RWPE1 (cell line): ENCODE data around the gene ADI1.

Source experiments
- CTCF ChIA-PET: fragments of 350-600 bp; sonication (Branson Sonifier 250); formaldehyde crosslinking; extraction: SDS; loops from one replicate; lab custom pipeline; 2021; lab: Yijun Ruan, JAX
- POLR2A ChIA-PET: fragments of 400-600 bp; formaldehyde crosslinking; extraction: SDS; loops from one replicate; lab custom pipeline; 2020; ENCODE audit warnings: antibody characterized with exemption; ENCODE audit not compliant: low non-redundant PET; lab: Yijun Ruan, JAX
- DNase-seq: peaks from one replicate; pipeline ENCODE4 v3.0.0; 2012; ENCODE audit warnings: low spot score
- H3K27ac ChIP-seq: fragments of 450-650 bp; 2 replicates; pipeline ENCODE4 v1.5.1; 2017
- TF ChIP-seq, protein P1 (sequence below): fragments of 450-650 bp; conservative IDR thresholded peaks from 2 replicates; pipeline ENCODE4 v1.5.1; 2017; ENCODE audit warnings: low read depth, mild to moderate bottlenecking

The ADI1 gene

GRCh38 chr2:3519255-3520205 lies at the start of gene ADI1:
ADI1 (minus strand) TSS chr2:3519531; CDS start chr2:3519487, 44 bp downstream.
- DNase-seq: peak; percentile 68
- ChIA-PET CTCF (interaction anchor here (0.6 to 0.7 kb wide), 2 partner anchors 82 to 212 kb away, joined by 3 read pairs; no protein-coding TSS in a partner anchor), POLR2A (interaction anchor here (0.6 kb wide), 1 partner anchor 9 kb away, joined by 3 read pairs; no protein-coding TSS in a partner anchor)
- peak within 1 kb of the TSS; percentile 95 for H3K27ac ChIP-seq
- TF ChIP-seq, protein P1, sequence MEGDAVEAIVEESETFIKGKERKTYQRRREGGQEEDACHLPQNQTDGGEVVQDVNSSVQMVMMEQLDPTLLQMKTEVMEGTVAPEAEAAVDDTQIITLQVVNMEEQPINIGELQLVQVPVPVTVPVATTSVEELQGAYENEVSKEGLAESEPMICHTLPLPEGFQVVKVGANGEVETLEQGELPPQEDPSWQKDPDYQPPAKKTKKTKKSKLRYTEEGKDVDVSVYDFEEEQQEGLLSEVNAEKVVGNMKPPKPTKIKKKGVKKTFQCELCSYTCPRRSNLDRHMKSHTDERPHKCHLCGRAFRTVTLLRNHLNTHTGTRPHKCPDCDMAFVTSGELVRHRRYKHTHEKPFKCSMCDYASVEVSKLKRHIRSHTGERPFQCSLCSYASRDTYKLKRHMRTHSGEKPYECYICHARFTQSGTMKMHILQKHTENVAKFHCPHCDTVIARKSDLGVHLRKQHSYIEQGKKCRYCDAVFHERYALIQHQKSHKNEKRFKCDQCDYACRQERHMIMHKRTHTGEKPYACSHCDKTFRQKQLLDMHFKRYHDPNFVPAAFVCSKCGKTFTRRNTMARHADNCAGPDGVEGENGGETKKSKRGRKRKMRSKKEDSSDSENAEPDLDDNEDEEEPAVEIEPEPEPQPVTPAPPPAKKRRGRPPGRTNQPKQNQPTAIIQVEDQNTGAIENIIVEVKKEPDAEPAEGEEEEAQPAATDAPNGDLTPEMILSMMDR: no peak

GRCh38 chr2:3566806-3567205 lies 47.5 kb upstream of the ADI1 start:
- ChIA-PET POLR2A (no interaction called here), CTCF (no interaction called here)
- no peak for DNase-seq
- no peak overlapping the region for H3K27ac ChIP-seq
- TF ChIP-seq, protein P1: no peak

DNA sequence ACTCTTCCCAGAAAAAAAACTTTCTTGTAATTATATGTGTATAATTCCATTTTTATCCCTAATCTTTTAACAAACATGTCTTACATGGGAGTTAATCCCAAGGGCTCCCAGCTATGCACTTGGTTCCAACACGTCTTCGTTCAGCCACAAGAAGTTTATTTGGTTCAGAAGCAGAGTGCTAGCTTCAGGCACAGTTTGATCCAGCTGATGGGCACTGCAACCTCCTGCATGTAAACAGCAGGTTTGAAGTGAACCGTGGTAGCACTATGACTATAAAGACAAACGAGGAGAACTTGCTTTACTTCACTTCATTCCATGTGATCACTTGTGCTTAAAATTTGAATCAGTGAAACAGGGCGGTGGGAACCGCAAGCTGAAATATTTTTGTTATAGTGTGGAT lies 45.8 kb upstream of the ADI1 start:
- ChIA-PET CTCF (no interaction called here), POLR2A (no interaction called here)
- no peak for DNase-seq
- TF ChIP-seq, protein P1: no peak
- no peak overlapping the region for H3K27ac ChIP-seq

- POLR2A ChIA-PET: no interaction called here
- no peak overlapping the region for H3K27ac ChIP-seq
These were observed 44.2 kb upstream of the ADI1 start for GRCh38 chr2:3563521-3563976.

DNA sequence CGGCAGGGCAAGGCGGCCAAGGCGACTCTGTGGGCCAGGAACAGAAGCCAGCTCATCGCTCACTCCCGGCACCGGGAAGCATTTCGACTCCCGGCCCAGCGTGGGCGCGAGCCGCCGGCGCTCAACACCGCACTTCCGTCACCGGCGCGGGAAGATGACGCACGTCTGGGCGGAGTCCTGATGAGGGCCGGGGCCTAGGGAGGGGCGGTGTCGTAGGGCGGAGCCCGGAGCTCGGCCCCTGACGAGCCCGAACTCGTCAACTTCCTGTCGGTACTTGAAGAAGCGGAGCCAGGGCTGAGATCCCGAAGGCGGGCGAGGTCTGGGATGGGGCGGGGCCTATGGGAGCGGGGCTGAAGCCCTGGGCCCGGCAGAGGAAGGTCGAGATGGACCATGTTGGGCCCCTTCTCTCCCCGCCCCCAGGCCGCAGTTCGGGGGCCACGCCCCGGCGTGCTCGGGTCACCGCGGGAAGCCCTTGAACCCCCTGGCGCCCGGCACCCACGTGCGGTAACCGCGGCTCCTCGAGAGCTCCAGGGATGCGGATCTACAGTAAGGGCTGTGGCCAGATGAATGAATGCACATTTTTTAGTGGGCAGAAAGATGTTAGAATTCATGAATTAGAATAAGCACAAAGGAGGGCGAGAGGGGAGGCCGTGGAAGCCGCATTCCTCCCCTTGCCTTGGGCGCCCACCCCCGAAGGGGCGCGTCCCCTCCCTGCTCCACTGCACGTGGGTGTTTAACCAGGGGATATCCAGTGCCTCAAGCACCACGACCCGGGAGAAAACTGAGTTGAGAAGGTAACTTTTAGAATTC lies 39.1 kb upstream of the ADI1 start, which contains the start of gene RNASEH1:
Gene RNASEH1, minus strand, starts transcription at position 129 of the 810 bp plus-strand sequence. Its CDS starts 73 bp downstream, at position 56.
- TF ChIP-seq, protein P1: no peak
- POLR2A ChIA-PET: interaction anchor here (0.6 kb wide), 2 partner anchors 16 to 42 kb away, joined by 3 to 4 read pairs; partner anchors contain the start of gene RPS7
- CTCF ChIA-PET: interaction anchor here (0.6 to 1.0 kb wide), 3 partner anchors 16 to 40 kb away, joined by 3 read pairs; no protein-coding TSS in a partner anchor
- DNase-seq: peak; percentile 100
- H3K27ac ChIP-seq: peak within 1 kb of the TSS; percentile 90

More at GRCh38 chr2:3563521-3563976, 44.2 kb upstream of the ADI1 start:
- no peak for DNase-seq
- CTCF ChIA-PET: no interaction called here
- TF ChIP-seq, protein P1: no peak
